K562 (cell line): Measurements from ENCODE around the gene NISCH. TPM values are rescaled to one million over a fixed set of nuclear protein-coding genes. Genes with fewer than 3 reads are reported as not detected.

Source experiments
- ATAC-seq: fragments of 200-7000 bp; cut with Tn5 transposase; 3 replicates; pipeline ENCODE4 v1.9.1; 2020; ENCODE audit warnings: moderate library complexity
- BruUV-seq: library from RNA; stranded (reverse); fragments of 400-500 nt; replicated peaks from 2 replicates; lab custom pipeline; 2021; lab: Mats Ljungman, UMichigan
- CTCF ChIA-PET: fragments of 300-600 bp; formaldehyde crosslinking; extraction: SDS; loops from one replicate; lab custom pipeline; 2021; ENCODE audit warnings: low intra/inter-chr PET ratio; lab: Yijun Ruan, JAX
- POLR2A ChIA-PET: fragments of 300-600, 350-650 bp; sonication (Branson Sonifier 250); formaldehyde crosslinking; extraction: SDS; loops from one replicate; lab custom pipeline; 2021; ENCODE audit warnings: antibody characterized with exemption, inconsistent platforms; lab: Yijun Ruan, JAX
- DNase-seq, 4 experiments: peaks; one replicate each; pipeline versions ENCODE4 v3.0.0 to v3.0.0-alpha.2; 2011 to 2018; ENCODE audit warnings: low spot score in 3 of 4, mixed read lengths in 3 of 4; ENCODE audit errors: extremely low read depth in 1 of 4
- FAIRE-seq: peaks from 2 replicates; lab custom pipeline; 2011; peaks lifted over from hg19 to GRCh38; lab: Jason Lieb, UNC
- H2AFZ ChIP-seq: 2 replicates; pipeline ENCODE4 v1.6.0; 2011; ENCODE audit warnings: low read depth, low read length, control low read depth, inconsistent platforms
- H3K27ac ChIP-seq: fragments of 200-600 bp; 3 replicates; pipeline ENCODE4 v1.8.0; 2011; ENCODE audit warnings: low read depth, mild to moderate bottlenecking, control low read depth, inconsistent platforms, low read length, moderate library complexity, mixed read lengths; ENCODE audit errors: extremely low read depth
- H3K27me3 ChIP-seq, 2 experiments: fragments of 300-600 bp in 1 of 2; 2 replicates in 1 of 2; 3 replicates in 1 of 2; pipeline versions ENCODE4 v1.6.0 to v1.8.0; 2011; ENCODE audit warnings: inconsistent platforms in 2 of 2, low read length in 2 of 2, mild to moderate bottlenecking in 1 of 2, mixed read lengths in 1 of 2, moderate library complexity in 1 of 2; ENCODE audit not compliant: control insufficient read depth in 2 of 2, insufficient read depth in 2 of 2
- H3K36me3 ChIP-seq: fragments of 300-600 bp; 3 replicates; pipeline ENCODE4 v1.8.0; 2011; ENCODE audit warnings: mild to moderate bottlenecking, low read length, inconsistent platforms; ENCODE audit not compliant: control insufficient read depth, insufficient read depth
- H3K4me1 ChIP-seq, 2 experiments: fragments of 200-600 bp in 1 of 2; replicated peaks in 1 of 2; 2 replicates in 1 of 2; 3 replicates in 1 of 2; pipeline versions ENCODE4 v1.5.1 to v1.8.0; 2011; ENCODE audit warnings: inconsistent platforms in 2 of 2, low read length in 2 of 2, mild to moderate bottlenecking in 1 of 2, mixed read lengths in 1 of 2, moderate library complexity in 1 of 2; ENCODE audit not compliant: control insufficient read depth in 2 of 2, insufficient read depth in 2 of 2
- H3K4me2 ChIP-seq: 2 replicates; pipeline ENCODE4 v1.6.1; 2011; ENCODE audit warnings: low read length, control low read depth, inconsistent platforms, mixed read lengths; ENCODE audit not compliant: insufficient read depth
- H3K4me3 ChIP-seq: fragments of 200-600 bp; sonication (generic), shearing (Covaris generic); 2 replicates; pipeline ENCODE4 v1.5.1; 2016; ENCODE audit warnings: control low read depth, inconsistent platforms
- H3K79me2 ChIP-seq: fragments of 200-600 bp; 3 replicates; pipeline ENCODE4 v1.8.0; 2011; ENCODE audit warnings: low read length, inconsistent platforms; ENCODE audit not compliant: control insufficient read depth, insufficient read depth
- H3K9ac ChIP-seq, 2 experiments: 2 replicates each; pipeline versions ENCODE4 v1.6.0 to v1.6.1; 2011; ENCODE audit warnings: low read depth in 2 of 2, low read length in 2 of 2, control low read depth in 1 of 2, inconsistent platforms in 1 of 2, mild to moderate bottlenecking in 1 of 2, mixed read lengths in 1 of 2; ENCODE audit not compliant: insufficient read depth in 1 of 2
- H3K9me1 ChIP-seq: one replicate; pipeline ENCODE4 v1.6.0; 2011; ENCODE audit warnings: inconsistent platforms, mild to moderate bottlenecking, low read length, moderate library complexity; ENCODE audit not compliant: control insufficient read depth, insufficient read depth
- H3K9me3 ChIP-seq: replicated peaks from 2 replicates; pipeline ENCODE4 v1.5.1; 2011; ENCODE audit warnings: low read depth, low read length, inconsistent platforms; ENCODE audit not compliant: control insufficient read depth, insufficient read depth
- H4K20me1 ChIP-seq: replicated peaks from 2 replicates; pipeline ENCODE4 v1.6.1; 2011; ENCODE audit warnings: low read length, inconsistent platforms, mixed read lengths; ENCODE audit not compliant: control insufficient read depth, insufficient read depth
- BRD9 ChIP-seq: fragments of 450-650 bp; IDR thresholded peaks from 2 replicates; pipeline ENCODE4 v1.6.1; 2018; ENCODE audit warnings: low read depth; ENCODE audit not compliant: partially characterized antibody
- BRF1 ChIP-seq: IDR thresholded peaks from 3 replicates; pipeline ENCODE4 v1.6.1; 2011; ENCODE audit warnings: borderline replicate concordance, mild to moderate bottlenecking; ENCODE audit not compliant: insufficient read length; ENCODE audit errors: extremely low read depth
- MLLT1 ChIP-seq, 2 experiments: fragments of 450-650 bp; IDR thresholded peaks; 2 replicates each; pipeline ENCODE4 v1.6.1; 2016
- RBM39 ChIP-seq: fragments of 200-400 bp; formaldehyde crosslinking; optimal IDR thresholded peaks from 2 replicates; pipeline ENCODE3; 2018; ENCODE audit warnings: low read depth, low read length
- ZBTB33 ChIP-seq: sonication (generic); formaldehyde crosslinking; IDR thresholded peaks from 2 replicates; pipeline ENCODE4 v1.8.1; 2023; ENCODE audit warnings: mild to moderate bottlenecking, missing genetic modification reagents
- ZC3H11A ChIP-seq: IDR thresholded peaks from 2 replicates; pipeline ENCODE4 v1.6.1; 2012; ENCODE audit warnings: low read depth, low read length, improper control_type of control experiment
- ZEB2 ChIP-seq: fragments of 450-650 bp; IDR thresholded peaks from 2 replicates; pipeline ENCODE4 v1.6.1; 2016
- ZNF655 ChIP-seq: fragments of 250-450 bp; sonication (Bioruptor Pico); IDR thresholded peaks from 2 replicates; pipeline ENCODE4 v1.5.0; 2021
- WGBS: fragments of 100-300 bp; shearing (Covaris generic); methylation state at CpG from one replicate; pipeline ENCODE4 v1.1.6; 2016; ENCODE audit warnings: low coverage, mixed read lengths; ENCODE audit not compliant: insufficient coverage; ENCODE audit errors: missing lambda C conversion rate; 5-methylcytosine and 5-hydroxymethylcytosine counted together
- in situ Hi-C: fragments of 300-500 bp; cut with MboI; formaldehyde crosslinking; loops from 4 replicates; pipeline ENCODE4 v1.15.0; 2018; ENCODE audit warnings: inconsistent platforms, mixed read lengths
- intact Hi-C: fragments of 100-400 bp; cut with micrococcal nuclease; formaldehyde crosslinking; loops from 2 replicates; pipeline ENCODE4 v1.14.2; 2022
- polyA plus RNA-seq, 8 experiments: library from polyadenylated mRNA; depleted of rRNA in 4 of 8; stranded (reverse) in 5 of 8; unstranded in 3 of 8; fragments of >200 nt; fragmentation: Nextera tagmentation in 2 of 8; fragmentation: Illumina TruSeq in 1 of 8; extraction: Ambion mirVana in 2 of 8; extraction: Trizol in 1 of 8; gene quantifications; 2 replicates each; pipeline versions ENCODE4 v1.2.1 to v1.2.3, GENCODE V29; 2011 to 2014; ENCODE audit warnings: inconsistent platforms in 1 of 8, missing spikeins in 1 of 8
- total RNA-seq, 7 experiments: library from RNA; depleted of rRNA in 6 of 7; stranded (reverse); fragments of >200 nt in 6 of 7; fragmentation: Illumina TruSeq in 2 of 7; extraction: Trizol in 2 of 7; gene quantifications; 2 replicates each; pipeline versions ENCODE4 v1.2.1 to v1.2.3, GENCODE V29; 2011 to 2021; ENCODE audit warnings: low replicate concordance in 1 of 7

NISCH gene
- total and polyA plus RNA-seq, 9 of the 15 experiments (the other 6 are each of a cell fraction or from before 2014, with no cell fraction given) = 0.44 to 43.5 (median 23.4) TPM

GRCh38 chr3:52520141-52520667 lies 64.8 kb downstream of the NISCH start (continued):
- no peak for TF ChIP-seq ZNF655 (CRISPR knock-in tag)
- TF ChIP-seq ZC3H11A = no peak
- TF ChIP-seq BRD9 = no peak

GRCh38 chr3:52520716-52521487 lies 65.5 kb downstream of the NISCH start:
- Histone ChIP-seq H2AFZ (no peak overlapping the region), H3K4me1 (peaks cover 12 to 63% of the 10 kb centered on the region in 2 experiments; a peak in 4 of 5 replicates), H3K9me1 (no peaks in the 10 kb centered on the region), H3K36me3 (peaks cover 24% of the 10 kb centered on the region; the same call in 2 of the 3 replicates), H3K27ac (no peak overlapping the region), H3K9me3 (no peaks in the 10 kb centered on the region), H3K9ac (no peak overlapping the region; a peak in 1 of 4 replicates), H3K27me3 (no peaks in the 10 kb centered on the region), H3K4me3 (no peak overlapping the region), H4K20me1 (no peaks in the 10 kb centered on the region), H3K4me2 (no peak overlapping the region), H3K79me2 (no peaks in the 10 kb centered on the region)
- TF ChIP-seq RBM39 (no peak), ZBTB33 (CRISPR knock-in tag) (0 out of 2 replicates have a peak, but pooled peaks have one; percentile 21), MLLT1 (IDR thresholded peaks at IDR 0.05) (no peak), ZEB2 (no peak), BRF1 (no peak)
- no peak for FAIRE-seq
- 81% methylated on average over 12 of the region's 20 CpGs for WGBS
- ATAC-seq = no peak
- POLR2A ChIA-PET = interaction anchor here (0.6 to 1.0 kb wide), 2 partner anchors 11 to 148 kb away, joined by 3 read pairs; no protein-coding TSS in a partner anchor
- CTCF ChIA-PET = no interaction called here
- BruUV-seq = no TSS peak
- in situ Hi-C loops = no loop called here
- no peak for DNase-seq
- intact Hi-C loops = no loop called here
